Amniotic stem cell (primary cell): ENCODE measurements around the gene ACSL3.
"Not testable (repeated sequence)": the region's sequence is repeated elsewhere in the genome, so short reads cannot be mapped to it uniquely, and the experiment has no call there.

ENCODE experiments used
- DNase-seq: peaks from one replicate; lab custom pipeline; 2025; lab: John Stamatoyannopoulos, UW

The ACSL3 gene

GRCh38 chr2:222860740-222861410 lies at the start of gene ACSL3:
TSS of gene ACSL3 (plus strand) at chr2:222861036. CDS start at chr2:222908773, 47,737 bp downstream.
- peak; percentile 87 for DNase-seq

- DNase-seq, result no peak
Observed at GRCh38 chr2:222811828-222812227, 49.0 kb upstream of the ACSL3 start.

GRCh38 chr2:222813177-222813843 lies 47.5 kb upstream of the ACSL3 start:
- DNase-seq, result no peak

- DNase-seq, result no peak
Observed at GRCh38 chr2:222819722-222820333, 41.0 kb upstream of the ACSL3 start.

DNA sequence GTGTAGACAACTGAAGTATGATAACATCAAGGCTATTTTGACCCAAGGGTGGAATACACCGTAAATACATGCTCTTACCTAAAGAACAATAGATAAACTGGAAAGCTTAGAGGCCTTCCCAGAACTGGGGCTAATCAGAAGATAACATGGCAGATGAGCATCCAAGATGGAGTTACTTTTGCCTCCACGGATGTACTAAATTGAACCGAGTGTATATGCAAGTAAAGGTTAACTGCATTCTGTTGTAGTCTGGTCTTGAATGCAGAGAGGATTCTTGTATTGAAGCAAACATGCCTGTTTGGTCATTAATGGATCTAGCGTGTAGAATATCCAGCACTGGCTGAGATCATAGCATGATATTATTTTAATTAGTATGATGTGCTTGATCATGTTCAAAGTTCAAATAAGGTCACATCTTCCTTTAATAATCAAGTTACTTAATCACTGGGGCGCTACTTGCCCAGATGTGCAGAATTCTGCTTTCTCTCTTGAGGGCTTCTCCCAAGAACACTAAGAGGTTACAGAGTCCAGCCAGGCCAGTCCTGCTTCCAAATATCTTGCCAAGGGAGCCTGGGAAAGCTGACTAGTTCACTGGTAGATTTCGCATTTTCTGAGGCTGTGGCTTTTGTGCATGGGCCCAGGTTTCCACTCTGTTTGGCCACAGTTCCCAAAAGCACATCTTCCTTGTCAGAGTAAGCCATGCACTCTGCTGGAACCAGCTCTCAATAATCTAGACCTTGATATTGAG lies 37.5 kb upstream of the ACSL3 start:
- no peak for DNase-seq

DNA sequence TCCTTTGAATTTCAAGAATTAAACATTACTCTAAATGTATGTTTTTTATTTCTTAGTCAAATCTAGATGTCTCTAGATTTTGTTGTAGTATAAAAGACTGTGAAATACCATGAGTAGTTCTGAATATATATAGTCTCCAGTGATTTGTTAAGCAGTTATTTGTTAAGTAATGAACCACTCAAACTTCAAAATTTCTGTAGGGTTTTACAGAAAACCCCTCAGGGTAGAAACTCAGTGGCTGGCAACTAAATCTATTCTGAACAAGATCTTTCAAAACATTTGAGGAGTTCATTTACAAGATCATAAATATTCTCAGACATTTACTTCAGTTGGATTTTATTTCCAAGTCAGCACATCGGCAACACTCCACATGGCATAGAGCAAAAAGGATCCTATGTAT lies 35.8 kb upstream of the ACSL3 start:
- DNase-seq, result no peak

- no peak for DNase-seq
Observed at GRCh38 chr2:222827417-222827816, 33.4 kb upstream of the ACSL3 start.

GRCh38 chr2:222828572-222828971 lies 32.3 kb upstream of the ACSL3 start:
- DNase-seq, result no peak

DNA sequence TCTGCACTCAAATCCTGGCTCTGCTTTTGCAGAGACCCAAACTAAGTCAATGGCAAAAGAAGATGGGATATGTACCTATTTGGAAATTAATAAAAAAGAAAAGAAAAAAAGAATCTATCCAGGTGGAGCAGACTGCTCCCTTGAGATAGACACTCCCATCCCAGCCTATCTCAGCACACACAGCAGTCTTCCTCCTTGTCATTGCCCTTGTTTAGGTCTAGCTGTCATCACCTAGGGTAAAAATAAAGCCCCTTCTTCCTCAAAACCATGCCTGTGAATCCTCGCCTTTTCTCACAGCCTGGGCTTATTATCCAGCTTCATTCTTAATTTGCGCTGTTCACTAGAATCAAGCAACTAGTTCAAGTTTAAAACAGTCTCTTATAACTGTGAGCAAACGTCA lies 30.7 kb upstream of the ACSL3 start:
- DNase-seq, result no peak

DNA sequence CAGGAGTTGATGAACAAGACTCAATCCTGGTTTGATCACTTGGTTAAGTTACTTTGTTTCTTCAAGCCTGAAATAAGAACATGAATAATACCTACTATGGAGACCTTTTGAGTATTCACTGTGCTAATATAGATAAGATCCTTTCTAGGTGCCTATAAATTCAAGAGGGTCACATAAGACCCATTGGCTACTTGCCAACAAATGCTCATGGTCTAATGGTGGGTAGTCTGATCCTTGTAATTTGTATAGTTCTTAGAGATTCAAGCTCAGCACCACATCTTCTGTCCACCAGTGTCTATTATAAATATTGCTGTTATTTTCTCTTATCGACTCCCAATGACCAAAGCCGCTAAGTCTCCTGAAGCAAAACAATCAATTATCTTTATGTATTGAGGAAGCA lies 27.4 kb upstream of the ACSL3 start:
- DNase-seq, result no peak

GRCh38 chr2:222835143-222835822 lies 25.6 kb upstream of the ACSL3 start:
- no peak for DNase-seq

GRCh38 chr2:222835823-222836151 lies 25.0 kb upstream of the ACSL3 start:
- DNase-seq, result no peak

DNA sequence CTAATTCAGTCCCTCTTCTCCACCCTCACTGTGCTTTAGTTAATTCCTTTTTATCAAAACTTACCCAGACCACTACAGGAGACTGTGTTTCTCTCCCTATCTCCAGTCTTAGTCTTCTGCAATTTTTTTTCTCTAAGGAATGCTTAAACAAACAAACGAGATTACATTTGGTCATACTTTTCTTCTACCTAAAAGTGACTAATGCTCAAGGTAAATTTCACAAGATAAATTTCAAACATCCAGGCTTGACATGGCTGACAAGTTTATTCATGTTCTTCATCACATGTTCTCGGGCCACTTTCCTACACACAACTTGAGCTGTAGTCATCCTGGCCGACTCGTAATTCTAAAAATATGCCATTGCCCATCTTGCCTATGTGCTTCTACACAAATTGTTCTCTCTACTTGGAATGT lies 23.2 kb upstream of the ACSL3 start:
- no peak for DNase-seq

DNA sequence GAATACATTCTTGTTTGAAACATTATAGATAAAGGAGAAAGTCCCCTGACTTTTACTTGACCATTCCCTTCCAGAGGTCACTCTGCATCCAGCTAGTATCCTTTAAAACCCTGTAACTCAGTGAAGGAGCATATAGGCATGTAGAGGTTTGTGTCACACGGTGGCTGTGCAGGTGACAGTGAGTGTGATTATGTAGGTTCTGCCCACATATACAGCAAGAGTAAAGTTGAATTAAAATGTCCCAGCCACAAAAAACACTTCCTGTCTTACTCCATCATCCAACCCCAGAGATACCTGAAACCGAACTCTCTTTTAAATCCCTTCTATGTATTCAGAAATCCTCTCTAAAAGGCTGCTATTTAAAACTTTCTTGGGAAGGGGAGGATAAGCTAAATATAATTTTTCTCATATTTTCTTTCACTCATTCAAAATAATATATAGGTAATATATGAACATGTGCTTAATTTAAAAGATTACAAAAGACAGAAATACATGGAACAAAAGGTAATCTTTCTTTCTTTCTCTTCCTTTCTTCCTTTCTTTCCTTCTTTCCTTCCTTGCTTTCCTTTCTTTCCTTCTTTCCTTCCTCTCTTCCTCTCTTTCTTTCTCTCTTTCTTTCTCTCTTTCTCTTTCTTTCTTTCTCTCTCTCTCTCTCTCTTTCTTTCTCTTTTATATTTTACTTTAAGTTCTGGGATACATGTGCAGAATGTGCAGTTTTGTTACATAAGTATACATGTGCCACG lies 20.6 kb upstream of the ACSL3 start:
- DNase-seq, result no peak

- no peak for DNase-seq
Observed at GRCh38 chr2:222842491-222843174, 18.2 kb upstream of the ACSL3 start.

DNA sequence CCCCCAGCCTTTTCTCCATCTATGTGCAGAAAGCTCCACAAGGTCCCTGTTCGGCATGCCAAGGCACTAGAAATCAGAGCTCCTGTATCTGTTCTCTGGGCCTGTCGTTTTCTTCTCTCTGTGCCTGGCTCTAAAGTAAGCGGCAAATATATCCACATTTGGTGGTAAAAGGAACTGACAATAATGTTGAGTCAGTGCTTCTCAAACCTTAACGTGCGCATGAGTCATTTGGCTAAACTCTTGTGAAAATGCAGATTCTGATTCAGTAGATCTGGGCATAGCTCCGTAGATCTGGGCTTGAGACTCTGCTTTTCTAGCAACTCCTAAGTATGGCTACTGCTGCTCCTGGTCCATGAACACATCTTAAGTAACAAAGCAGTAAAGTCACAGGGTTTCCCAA lies 16.5 kb upstream of the ACSL3 start:
- no peak for DNase-seq

- not testable (repeated sequence) for DNase-seq
Observed at GRCh38 chr2:222845314-222845713, 15.5 kb upstream of the ACSL3 start.

- no peak for DNase-seq
Observed at GRCh38 chr2:222846003-222846402, 14.8 kb upstream of the ACSL3 start.

GRCh38 chr2:222848031-222848430 lies 12.8 kb upstream of the ACSL3 start:
- DNase-seq, result not testable (repeated sequence)

DNA sequence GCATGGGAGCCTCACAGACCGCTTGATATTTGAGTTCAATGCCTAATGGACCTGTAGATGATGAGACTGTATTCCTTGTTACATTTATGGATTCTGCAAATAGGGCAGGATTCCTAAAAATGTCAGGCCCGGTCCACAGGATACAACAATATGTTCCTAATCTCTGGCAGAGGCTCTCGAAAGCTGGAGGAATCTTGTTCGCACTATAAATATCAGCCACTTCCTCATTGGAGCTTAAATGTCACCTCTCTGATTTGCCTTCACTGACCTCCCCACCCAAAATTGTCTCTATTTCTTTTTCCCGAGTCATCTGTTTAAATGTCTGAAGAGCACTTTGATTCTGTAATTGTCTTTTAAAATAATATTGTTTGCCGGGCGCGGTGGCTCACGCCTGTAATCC lies 12.0 kb upstream of the ACSL3 start:
- no peak for DNase-seq
